GM19452 (cell line): ENCODE results near the gene CTNNA3.

ENCODE experiments used
- ATAC-seq: cut with Tn5 transposase; IDR thresholded peaks from one replicate; pipeline ENCODE4 v1.9.1; 2021; ENCODE audit not compliant: unreplicated experiment

Gene CTNNA3

GRCh38 chr10:66780796-66781195 is 915.2 kb downstream of the CTNNA3 start:
- ATAC-seq = no peak

DNA sequence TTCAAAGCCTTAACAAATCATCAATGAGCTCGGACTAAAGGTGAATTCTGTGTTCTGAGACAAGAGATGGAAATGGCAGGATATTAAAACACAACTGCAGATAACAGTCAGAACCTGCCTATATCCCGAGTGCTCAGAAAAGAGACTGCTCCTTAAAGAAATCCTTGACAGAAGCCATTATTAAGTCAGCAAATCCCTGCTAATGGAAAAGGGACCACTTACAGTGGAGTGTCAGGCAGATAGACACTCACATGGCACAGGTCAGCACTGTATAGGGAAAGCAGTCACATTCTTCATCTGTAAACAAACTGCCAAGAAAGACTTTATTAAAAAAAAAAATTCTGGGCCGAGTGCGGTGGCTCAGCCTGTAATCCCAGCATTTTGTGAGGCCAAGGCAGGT is 917.6 kb downstream of the CTNNA3 start:
- no peak for ATAC-seq

- no peak for ATAC-seq
Measured at GRCh38 chr10:66777665-66778064, 918.3 kb downstream of the CTNNA3 start.

DNA sequence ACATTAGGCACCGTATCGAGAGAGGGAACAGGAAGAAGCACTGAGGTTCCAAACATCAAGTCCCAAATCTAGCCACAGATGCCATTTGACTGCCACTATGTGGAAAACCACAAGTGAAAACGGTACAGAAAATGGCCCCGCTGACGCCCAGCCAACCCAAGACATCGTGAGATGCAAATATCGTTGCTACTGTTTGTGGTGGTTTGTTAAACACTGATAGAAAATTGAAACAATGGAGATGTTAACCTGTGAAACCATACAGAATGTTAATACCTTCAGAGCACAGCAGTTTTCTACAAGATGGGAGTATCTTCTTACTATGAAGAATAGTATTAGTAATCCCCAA is 922.5 kb downstream of the CTNNA3 start:
- no peak for ATAC-seq

GRCh38 chr10:66772548-66773471 is 923.2 kb downstream of the CTNNA3 start:
- ATAC-seq = no peak

- no peak for ATAC-seq
Measured at GRCh38 chr10:66767707-66768106, 928.3 kb downstream of the CTNNA3 start.

GRCh38 chr10:66762218-66762729 is 933.7 kb downstream of the CTNNA3 start:
- ATAC-seq = no peak

DNA sequence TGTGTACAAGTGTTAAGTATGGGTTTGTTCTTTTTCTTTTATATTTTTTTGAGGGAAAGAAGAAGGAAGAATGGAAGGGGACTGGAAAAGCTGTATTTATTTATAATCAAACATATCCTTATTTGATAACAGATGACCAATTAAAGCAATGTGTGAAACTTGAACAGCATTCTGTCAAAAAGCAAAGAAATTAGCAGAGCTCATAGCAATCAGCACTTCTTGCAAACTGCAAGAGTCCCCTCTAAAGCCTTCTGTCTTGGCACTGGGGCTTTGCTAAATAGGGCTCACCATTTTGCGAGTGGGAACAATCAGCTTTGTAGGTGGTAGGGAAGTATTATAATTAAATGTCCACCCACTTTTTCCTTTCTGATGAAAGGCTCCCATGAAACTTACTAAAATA is 935.1 kb downstream of the CTNNA3 start:
- no peak for ATAC-seq

GRCh38 chr10:66755474-66755873 is 940.5 kb downstream of the CTNNA3 start:
- no peak for ATAC-seq

DNA sequence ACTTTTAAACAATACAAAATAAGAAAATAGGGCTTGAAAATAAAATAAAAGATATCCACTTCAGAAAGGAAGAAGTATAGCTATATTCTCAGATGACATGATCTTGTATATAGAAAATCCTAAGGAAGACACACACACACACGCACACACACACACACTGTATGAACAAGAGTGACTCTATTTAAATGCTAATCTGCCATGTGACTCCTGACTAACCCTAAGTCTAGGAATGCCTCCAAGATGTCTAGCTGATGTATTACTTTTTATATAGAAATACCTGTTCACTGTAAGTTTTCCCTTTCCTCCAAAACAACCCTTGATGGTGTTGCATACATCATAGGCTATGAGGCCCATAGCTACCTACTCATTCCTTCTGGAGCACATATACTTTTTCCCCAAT is 943.3 kb downstream of the CTNNA3 start:
- ATAC-seq = no peak

- no peak for ATAC-seq
Measured at GRCh38 chr10:66748217-66748616, 947.8 kb downstream of the CTNNA3 start.

DNA sequence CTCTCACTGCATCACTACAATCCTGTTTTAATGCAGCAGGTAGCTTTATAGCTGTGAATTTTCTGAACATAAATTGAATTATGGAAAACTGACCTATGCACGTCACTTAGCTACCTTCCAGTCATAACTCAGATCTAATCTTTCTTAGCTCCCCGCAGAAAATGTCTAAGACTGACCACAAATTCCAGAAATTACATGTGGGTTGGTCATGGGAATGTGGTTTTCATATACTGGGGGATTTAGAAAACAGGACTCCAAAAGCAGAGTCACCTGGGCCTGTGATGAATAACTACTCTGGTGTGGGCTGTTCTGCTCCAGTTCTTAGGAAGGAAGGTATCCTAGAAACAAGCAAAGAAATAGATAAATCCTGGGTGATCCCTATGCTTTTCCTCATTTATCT is 948.5 kb downstream of the CTNNA3 start:
- no peak for ATAC-seq

DNA sequence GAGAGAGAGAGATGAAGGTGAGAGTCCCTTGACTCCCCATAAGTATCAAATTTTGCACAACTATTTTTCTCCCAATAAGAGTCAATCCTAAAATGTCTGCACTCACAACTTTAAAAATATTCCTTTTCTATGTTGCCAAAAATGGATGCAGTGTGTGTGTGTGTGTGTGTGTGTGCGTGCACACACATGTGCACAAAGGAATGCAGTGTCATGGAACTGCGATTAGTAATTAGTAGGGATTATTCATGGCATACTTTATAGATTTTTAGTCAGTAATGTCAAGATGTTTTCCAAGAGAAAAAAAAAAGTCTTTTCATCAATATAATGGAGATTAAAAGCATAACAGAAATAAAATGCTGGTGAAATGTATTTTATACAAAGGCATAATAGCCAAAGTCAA is 949.3 kb downstream of the CTNNA3 start:
- no peak for ATAC-seq

DNA sequence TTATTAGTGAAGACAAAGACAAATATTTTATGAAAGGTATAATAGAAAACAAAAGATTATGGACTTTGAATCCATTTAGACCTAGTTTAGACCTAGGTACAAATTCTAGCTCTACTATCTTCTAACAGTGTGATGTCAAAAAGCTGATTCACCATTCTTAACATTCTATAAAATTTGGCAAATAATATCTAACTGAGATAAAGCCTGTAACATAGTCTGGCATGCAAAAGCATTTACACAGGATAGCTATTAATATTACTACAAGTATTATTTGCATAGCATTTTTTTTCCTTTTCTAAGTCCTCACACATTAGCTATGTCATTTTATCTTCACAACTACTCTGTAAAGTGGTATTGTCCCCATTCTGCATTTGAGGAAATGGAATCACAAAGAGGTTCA is 949.7 kb downstream of the CTNNA3 start:
- ATAC-seq = no peak

DNA sequence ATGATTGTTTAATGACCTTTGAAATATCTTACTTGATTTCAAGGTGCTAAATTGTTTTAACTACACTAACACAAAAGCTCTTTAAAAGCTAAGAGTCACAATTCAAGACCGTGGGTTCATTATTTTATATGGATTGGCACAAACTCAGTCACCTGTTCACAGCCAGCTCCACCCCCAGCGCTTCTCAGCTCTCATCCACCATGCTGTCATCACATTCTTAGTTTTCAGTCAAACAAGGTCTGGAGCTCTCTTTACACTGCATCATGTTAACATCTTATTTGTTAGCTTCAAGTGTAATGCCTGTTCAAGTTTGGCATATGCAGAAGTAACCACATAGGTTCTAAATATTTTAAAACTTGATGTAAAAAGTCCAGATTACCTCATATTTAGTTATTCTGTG is 951.1 kb downstream of the CTNNA3 start:
- no peak for ATAC-seq

- ATAC-seq = no peak
Measured at GRCh38 chr10:66737241-66737640, 958.8 kb downstream of the CTNNA3 start.

DNA sequence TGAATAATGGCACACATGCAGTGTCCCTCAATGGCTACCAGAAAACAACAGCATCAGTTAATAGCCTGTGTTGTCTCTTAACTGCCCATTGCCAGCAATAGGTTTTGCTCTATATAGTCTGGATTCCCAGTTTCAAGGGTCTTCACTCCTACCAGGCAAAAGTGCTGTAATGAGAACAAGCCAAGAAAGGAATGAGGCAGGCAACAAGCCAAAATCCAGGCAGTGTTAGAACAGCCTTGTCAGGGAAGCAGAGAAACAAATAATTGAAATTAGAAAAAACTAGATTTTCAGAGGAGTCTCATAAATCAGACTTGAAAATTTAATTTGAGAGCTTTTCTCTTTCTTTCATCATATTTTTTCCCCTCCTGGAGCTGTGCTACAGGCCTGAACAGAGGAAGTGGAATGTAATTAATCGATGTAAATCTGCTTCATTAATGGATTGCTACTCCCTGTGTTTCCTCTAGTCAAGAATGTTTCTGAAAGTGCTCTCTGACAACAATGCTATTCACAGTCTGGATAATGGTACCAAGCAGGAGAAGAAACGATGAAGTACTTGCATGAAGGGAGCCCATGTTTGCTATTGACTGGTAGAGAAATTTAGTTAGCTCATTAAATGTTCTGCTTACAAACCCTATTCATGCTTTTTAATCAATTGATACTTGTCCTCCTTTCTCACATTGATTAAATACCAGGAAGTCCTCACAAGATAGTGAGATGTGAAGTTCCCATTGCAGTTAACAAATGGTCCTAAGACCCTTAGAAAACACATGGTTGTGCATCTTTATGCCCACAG is 972.2 kb downstream of the CTNNA3 start:
- no peak for ATAC-seq

GRCh38 chr10:66719483-66719882 is 976.5 kb downstream of the CTNNA3 start:
- ATAC-seq = no peak

- no peak for ATAC-seq
Measured at GRCh38 chr10:66717231-66717981, 978.6 kb downstream of the CTNNA3 start.

DNA sequence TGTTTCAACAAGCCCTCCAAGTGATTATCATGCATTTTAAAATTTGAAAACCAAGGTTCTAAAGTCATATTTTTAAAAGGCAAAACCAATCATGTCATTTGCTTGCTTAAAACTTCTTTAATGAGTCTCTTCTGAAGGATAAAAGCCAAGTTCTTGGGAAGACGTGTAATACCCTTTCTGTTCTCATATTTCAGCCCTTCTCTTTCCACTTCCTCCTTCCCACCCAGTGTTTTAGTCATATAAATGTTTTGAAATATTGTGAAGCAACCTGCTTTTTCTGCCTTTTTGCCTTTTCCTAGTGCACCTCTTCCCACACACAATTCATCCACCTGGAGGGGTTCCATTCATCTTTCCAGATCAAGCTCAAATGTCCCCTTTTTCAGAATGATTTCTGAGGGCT is 981.3 kb downstream of the CTNNA3 start:
- no peak for ATAC-seq

DNA sequence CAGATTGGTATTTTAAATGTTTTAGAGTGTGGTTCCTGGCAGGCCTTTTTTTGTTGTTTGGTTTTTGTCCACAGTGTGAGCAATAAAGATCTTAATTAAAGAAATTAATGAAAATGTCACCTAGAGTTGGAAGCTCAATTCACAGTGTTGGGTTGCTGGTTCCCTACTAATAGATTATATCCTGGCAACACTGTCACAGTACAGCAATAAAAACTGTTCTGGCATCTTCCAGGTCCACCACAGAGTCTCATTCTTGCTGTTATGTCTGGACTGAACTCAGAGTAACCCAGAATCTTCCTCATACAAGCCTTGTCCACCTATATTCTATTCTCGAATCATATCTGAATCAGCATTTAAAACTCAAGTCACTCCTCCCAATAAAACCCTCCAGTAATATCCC is 982.6 kb downstream of the CTNNA3 start:
- no peak for ATAC-seq
